ENCODE results near the gene BTG3. TPM values are rescaled to one million over a fixed set of nuclear protein-coding genes. Genes with fewer than 3 reads are reported as not detected.

Gene BTG3, protein sequence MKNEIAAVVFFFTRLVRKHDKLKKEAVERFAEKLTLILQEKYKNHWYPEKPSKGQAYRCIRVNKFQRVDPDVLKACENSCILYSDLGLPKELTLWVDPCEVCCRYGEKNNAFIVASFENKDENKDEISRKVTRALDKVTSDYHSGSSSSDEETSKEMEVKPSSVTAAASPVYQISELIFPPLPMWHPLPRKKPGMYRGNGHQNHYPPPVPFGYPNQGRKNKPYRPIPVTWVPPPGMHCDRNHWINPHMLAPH
- polyA plus RNA-seq, result 6.2 TPM

DNA sequence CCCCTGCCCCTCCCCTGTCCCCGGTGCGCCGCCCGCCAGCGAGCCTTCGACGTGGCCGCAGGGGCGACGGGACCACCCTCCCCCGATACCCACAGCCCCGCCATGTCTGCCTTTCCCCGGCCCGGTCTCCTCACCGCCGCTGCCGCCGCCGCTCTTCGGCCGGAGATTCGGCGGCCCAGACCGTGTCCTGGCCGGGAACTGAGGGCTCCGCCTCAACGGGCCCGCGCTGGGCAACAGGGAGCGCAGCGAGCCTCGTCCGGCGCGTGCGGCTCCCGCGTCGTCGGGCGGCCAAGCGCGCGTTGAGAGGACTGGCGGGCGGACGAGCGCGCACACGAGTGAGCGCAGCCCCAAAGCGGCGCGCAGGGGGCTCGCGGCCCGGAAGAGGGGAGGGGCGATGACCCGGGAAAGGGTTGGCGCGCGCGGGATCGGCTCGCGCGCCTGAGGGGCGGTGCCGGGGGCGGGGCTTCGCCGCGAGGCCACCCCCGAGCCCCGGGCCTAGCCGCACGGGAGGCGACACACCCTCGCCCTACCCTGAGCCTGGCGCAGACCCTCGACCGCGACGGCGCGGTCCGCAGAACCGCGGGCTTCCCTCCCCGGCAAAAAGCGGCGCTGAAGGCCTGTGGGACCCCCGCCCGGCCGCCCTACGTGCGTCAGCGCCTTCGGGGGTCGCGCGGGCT lies at the start of gene BTG3:
TSS of gene BTG3 (minus strand) at position 337 of the 677 bp plus-strand sequence. CDS start 3,757 bp downstream, outside the sequence.
- Mint-ChIP-seq H3K27me3 (no peaks in the 10 kb centered on the region), H3K4me3 (peak within 1 kb of the TSS; percentile 91 to 94 (median 92)), H3K4me1 (peaks cover 12 to 18% (median 13%) of the 10 kb centered on the region in 3 donors)

DNA sequence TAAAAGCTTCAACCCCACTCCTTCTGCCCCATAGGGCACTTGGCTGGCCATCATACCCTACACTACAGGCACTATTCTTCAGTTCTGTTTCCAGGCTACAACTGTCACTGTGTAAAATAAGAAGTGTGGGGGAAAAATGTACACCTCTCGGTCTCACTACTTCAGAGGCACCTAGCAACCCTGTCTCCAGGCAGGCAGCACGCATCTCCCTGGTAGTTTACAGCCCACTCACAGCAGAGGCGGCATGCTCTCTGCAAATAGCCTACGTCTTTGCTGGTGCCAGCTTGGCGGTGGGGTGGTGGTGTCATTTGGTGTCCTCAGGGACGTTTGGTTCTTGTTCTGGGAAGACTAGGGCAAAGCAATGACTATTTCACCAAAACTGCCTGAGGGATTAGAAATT lies 48.2 kb upstream of the BTG3 start:
- Mint-ChIP-seq H3K27me3 (peaks cover 7% of the 10 kb centered on the region), H3K9me3 (no peaks in the 10 kb centered on the region), H3K4me1 (no peaks in the 10 kb centered on the region), H3K27ac (peak overlapping the region in 1 of 3 donors; percentile 32), H3K4me3 (no peak overlapping the region), H3K36me3 (peaks cover 1% of the 10 kb centered on the region)

More for the DNA sequence above, at the start of gene BTG3:
- Mint-ChIP-seq H3K27ac (peak within 1 kb of the TSS; percentile 86 to 94 (median 87)), H3K9me3 (no peaks in the 10 kb centered on the region), H3K36me3 (no peaks in the 10 kb centered on the region)

DNA sequence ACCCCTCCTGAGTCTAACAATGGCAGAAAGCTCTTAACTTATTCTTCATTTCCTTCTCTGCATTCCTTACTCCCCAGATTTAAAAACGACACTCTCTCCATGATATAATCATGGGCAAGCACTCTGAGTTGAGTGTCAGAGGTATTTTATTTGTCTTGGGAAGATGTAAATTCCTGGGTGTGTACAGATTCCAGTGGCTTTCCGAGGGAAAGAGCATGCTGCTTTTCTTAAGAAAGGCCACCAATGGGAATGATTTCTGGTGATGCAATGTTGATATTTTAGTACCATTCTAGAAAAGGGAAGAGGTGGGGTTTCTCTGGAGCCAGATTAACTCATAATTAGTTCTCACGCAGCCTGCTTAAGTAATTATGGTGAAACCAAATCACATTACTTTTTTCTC lies 47.8 kb upstream of the BTG3 start:
- Mint-ChIP-seq H3K27me3 (peaks cover 7% of the 10 kb centered on the region), H3K9me3 (no peaks in the 10 kb centered on the region), H3K36me3 (peaks cover 1% of the 10 kb centered on the region), H3K4me1 (no peaks in the 10 kb centered on the region), H3K4me3 (no peak overlapping the region), H3K27ac (no peak overlapping the region)

DNA sequence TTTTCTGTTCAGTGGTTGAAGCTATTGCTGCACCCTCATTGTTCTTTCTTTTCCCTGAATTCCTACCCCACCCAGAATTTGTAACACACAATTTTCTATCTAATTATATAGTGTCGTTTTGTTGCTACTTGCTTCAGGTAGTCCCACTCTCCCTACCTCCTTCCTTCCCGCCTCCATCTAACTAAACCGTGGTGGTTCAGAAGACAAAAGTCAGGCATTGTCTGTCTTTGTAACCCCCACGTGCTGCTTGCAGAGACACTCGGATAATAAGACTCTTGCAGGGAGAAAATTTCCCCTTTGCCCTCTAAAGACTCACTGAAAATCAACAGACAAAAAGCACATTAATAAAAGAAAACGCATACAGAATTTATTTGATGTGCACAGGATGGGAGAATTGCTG lies 46.2 kb upstream of the BTG3 start:
- H3K4me1 Mint-ChIP-seq, result no peaks in the 10 kb centered on the region
- H3K9me3 Mint-ChIP-seq, result no peaks in the 10 kb centered on the region
- peaks cover 9% of the 10 kb centered on the region for H3K27me3 Mint-ChIP-seq
- peaks cover 1% of the 10 kb centered on the region for H3K36me3 Mint-ChIP-seq
- no peak overlapping the region for H3K4me3 Mint-ChIP-seq
- no peak overlapping the region for H3K27ac Mint-ChIP-seq

DNA sequence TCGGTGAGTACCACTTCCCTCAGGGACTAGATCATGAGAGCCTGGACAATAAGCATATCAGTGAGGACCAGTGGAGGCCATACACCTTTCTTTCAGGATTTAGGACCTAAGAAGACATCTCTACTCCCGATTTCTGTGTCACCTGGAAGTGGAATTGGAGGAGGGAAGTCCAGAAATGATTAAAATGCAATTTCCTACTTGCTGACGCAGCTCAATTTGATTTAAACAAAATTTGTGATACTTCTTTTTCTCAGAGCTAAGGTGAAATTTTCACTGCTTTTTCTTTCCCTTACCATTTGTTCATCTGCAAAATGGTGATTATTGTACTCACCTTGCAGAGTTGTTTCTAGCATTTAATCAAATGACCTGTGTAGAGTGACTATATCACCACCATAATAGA lies 38.8 kb upstream of the BTG3 start:
- Mint-ChIP-seq H3K4me1 (no peaks in the 10 kb centered on the region), H3K4me3 (no peak overlapping the region)

DNA sequence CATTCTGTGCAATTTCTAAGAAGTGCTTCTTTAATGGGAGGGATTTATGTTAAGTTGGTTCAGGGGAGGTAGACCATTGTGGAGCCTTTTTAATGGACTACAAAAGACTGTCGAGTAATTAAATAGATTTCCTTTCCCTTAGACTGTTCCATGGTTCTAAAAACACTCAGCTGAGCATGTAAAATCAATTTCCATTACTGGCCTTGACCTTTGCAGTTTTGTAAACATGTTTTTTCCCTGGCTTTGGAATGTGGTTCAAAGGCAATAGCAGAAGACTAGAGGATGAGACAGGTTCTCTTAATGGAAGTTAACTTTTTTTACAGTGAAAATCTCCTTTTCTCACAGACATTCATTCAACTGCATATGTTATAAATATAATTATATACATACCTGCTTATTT lies 37.6 kb upstream of the BTG3 start:
- Mint-ChIP-seq H3K4me1 (no peaks in the 10 kb centered on the region), H3K36me3 (no peaks in the 10 kb centered on the region), H3K27me3 (peaks cover 6% of the 10 kb centered on the region), H3K9me3 (peaks cover 0 to 4% (median 0%) of the 10 kb centered on the region in 3 donors), H3K27ac (no peak overlapping the region), H3K4me3 (no peak overlapping the region)

More for the DNA sequence above, 38.8 kb upstream of the BTG3 start:
- H3K27ac Mint-ChIP-seq, result no peak overlapping the region
- peaks cover 0 to 4% (median 0%) of the 10 kb centered on the region in 3 donors for H3K9me3 Mint-ChIP-seq
- no peaks in the 10 kb centered on the region for H3K36me3 Mint-ChIP-seq
- H3K27me3 Mint-ChIP-seq, result peaks cover 6% of the 10 kb centered on the region

DNA sequence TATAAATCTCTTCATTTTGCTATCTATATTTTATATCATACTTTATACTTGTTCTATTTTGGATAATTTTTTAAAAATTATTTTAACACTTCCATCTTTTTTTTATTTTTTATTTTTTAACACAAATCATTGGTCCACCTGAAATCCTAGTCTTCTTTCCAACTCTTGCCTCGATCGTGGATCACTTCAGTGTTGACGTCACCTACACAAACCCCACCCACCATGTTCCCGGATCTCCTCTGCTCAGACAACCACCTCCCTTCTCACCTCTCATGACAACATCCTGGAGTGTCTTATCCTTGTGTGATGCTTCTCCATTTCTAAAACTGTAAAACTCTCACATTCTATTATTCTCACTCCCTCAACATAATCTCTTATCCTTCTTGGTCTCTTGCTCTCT lies 34.1 kb upstream of the BTG3 start:
- H3K4me1 Mint-ChIP-seq, result no peaks in the 10 kb centered on the region
- H3K4me3 Mint-ChIP-seq, result no peak overlapping the region
- H3K27me3 Mint-ChIP-seq, result peaks cover 5% of the 10 kb centered on the region
- H3K36me3 Mint-ChIP-seq, result no peaks in the 10 kb centered on the region
- H3K9me3 Mint-ChIP-seq, result peaks cover 0 to 4% (median 0%) of the 10 kb centered on the region in 3 donors
- H3K27ac Mint-ChIP-seq, result no peak overlapping the region

DNA sequence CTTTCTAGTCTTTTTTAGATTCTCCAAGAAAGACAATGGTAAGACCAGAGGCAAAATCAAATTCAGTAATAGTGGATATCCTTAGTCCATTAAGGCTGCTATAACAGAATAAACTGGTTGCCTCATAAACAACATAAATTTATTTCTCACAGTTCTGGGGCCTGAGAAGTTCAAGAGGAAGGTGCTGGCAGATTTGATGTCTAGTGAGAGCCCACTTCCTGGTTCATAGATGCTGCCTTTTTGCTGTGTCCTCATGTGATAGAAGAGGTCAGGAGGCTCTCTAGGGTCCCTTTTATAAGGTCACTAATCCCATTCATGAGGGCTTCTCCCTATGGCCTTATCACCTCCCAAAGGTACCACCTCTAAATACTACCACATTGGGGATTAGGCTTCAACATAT lies 31.5 kb upstream of the BTG3 start:
- Mint-ChIP-seq H3K4me1 (no peaks in the 10 kb centered on the region), H3K27me3 (peaks cover 2% of the 10 kb centered on the region), H3K36me3 (no peaks in the 10 kb centered on the region), H3K4me3 (no peak overlapping the region), H3K9me3 (peaks cover 0 to 8% (median 7%) of the 10 kb centered on the region in 3 donors), H3K27ac (no peak overlapping the region)

DNA sequence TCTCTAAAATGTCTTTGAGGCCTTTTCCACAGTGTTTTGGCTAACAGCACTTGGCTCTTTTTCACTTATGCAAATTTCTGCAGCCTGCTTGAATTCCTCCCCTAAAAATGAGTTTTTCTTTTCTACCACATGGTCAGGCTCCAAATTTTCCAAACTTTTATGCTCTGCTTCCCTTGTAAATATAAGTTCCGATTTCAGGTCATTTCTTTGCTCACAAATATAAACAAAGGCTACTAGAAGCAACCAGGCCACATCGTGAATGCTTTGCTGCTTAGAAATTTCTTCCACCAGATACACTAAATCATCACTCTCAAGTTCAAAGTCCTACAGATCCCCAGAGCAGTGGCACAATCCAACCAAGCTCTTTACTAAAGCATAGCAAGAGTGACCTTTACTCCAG lies 28.1 kb upstream of the BTG3 start:
- no peak overlapping the region for H3K4me3 Mint-ChIP-seq
- H3K27me3 Mint-ChIP-seq, result no peaks in the 10 kb centered on the region
- H3K36me3 Mint-ChIP-seq, result no peaks in the 10 kb centered on the region
- H3K9me3 Mint-ChIP-seq, result peaks cover 0 to 7% (median 4%) of the 10 kb centered on the region in 3 donors
- no peaks in the 10 kb centered on the region for H3K4me1 Mint-ChIP-seq
- H3K27ac Mint-ChIP-seq, result no peak overlapping the region

DNA sequence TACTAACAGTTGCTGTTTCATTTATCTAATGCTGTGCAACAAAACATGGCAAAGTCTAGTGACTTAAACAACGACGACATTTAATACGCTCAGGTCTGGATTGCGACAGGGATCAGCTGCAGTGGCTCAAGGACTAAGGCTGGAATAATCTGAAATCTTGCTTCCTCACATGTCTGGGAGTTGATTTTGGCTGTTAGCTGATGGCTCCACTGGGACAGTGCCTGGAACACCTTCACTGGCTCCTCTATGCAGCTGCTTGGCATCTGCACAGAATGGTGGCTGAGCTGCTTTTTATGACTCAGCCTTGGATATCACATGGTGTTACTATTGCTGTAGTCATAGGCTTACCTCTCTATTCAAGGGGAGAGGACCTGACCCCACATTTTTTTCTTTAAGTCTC lies 24.0 kb upstream of the BTG3 start:
- H3K4me3 Mint-ChIP-seq, result peak overlapping the region in 1 of 4 donors; percentile 65
- H3K27me3 Mint-ChIP-seq, result no peaks in the 10 kb centered on the region
- H3K4me1 Mint-ChIP-seq, result no peaks in the 10 kb centered on the region
- no peaks in the 10 kb centered on the region for H3K36me3 Mint-ChIP-seq
- H3K9me3 Mint-ChIP-seq, result peaks cover 0 to 7% (median 4%) of the 10 kb centered on the region in 3 donors
- H3K27ac Mint-ChIP-seq, result no peak overlapping the region

DNA sequence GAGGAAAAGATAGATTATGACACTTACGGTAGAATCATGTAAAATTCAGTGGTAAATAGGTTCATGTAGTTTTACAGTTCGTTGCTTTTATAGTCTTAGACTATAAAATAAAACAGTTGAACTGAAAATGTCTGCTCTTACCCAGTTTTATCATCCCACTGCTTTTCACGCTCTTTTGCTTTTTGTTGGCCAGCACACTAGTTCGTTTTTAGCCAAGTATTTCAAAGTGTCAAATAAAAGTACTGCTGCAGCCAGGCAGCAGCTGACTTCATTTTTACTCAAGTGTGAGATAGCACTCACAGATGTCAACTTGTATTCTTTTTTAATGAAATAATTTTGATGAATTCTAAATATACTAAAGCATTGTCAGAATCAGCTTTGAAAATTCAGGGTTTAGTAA lies 18.5 kb upstream of the BTG3 start:
- peaks cover 2% of the 10 kb centered on the region for H3K27me3 Mint-ChIP-seq
- no peaks in the 10 kb centered on the region for H3K9me3 Mint-ChIP-seq
- H3K27ac Mint-ChIP-seq, result no peak overlapping the region
- no peak overlapping the region for H3K4me3 Mint-ChIP-seq
- H3K36me3 Mint-ChIP-seq, result no peaks in the 10 kb centered on the region
- peaks cover 0 to 2% (median 2%) of the 10 kb centered on the region in 3 donors for H3K4me1 Mint-ChIP-seq

DNA sequence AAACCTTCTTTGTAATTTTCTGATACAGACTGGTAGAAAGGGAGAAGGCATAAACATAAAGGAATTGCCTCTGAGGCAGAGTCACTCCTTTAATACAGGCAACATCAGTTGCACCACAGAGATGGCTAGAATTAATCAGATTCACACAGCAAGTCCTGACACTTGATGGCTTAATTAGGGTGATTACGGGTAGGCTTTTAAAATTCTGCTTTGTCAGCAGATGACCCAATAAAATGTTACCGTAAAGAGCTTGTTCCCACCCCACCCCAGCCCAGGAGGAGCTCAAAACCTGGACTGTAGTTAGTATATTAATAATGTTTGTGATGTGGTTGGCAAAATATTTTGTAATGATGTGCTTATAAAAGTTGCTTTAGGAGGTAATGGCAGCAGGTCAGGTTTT lies 9.3 kb upstream of the BTG3 start:
- peaks cover 7% of the 10 kb centered on the region for H3K27me3 Mint-ChIP-seq

DNA sequence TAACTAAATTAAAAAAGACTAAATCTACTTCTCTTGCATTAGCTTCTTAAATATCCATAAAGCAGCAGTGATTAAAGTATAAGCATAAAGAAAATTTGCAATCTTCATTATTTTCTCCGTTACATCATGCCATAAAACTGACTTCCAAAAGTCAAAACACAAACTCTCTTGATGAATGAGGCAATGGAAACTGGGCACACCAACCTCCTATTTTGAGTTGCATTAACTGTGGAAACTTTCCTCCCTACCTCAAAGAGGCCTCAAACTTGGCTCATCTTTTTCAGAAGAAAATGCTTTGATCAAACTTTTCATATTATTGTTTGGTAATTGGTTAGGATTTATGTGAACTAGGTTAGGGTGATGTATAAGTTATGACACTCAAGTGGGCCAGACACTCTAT lies 4.1 kb upstream of the BTG3 start:
- H3K36me3 Mint-ChIP-seq, result no peaks in the 10 kb centered on the region
- no peaks in the 10 kb centered on the region for H3K9me3 Mint-ChIP-seq
- peaks cover 0 to 3% (median 0%) of the 10 kb centered on the region in 3 donors for H3K4me1 Mint-ChIP-seq
- no peak overlapping the region for H3K4me3 Mint-ChIP-seq
- no peak overlapping the region for H3K27ac Mint-ChIP-seq
- no peaks in the 10 kb centered on the region for H3K27me3 Mint-ChIP-seq

More for the DNA sequence above, 9.3 kb upstream of the BTG3 start:
- H3K4me3 Mint-ChIP-seq, result no peak overlapping the region
- H3K4me1 Mint-ChIP-seq, result peaks cover 0 to 1% (median 0%) of the 10 kb centered on the region in 3 donors
- H3K27ac Mint-ChIP-seq, result no peak overlapping the region
- H3K36me3 Mint-ChIP-seq, result no peaks in the 10 kb centered on the region
- no peaks in the 10 kb centered on the region for H3K9me3 Mint-ChIP-seq

DNA sequence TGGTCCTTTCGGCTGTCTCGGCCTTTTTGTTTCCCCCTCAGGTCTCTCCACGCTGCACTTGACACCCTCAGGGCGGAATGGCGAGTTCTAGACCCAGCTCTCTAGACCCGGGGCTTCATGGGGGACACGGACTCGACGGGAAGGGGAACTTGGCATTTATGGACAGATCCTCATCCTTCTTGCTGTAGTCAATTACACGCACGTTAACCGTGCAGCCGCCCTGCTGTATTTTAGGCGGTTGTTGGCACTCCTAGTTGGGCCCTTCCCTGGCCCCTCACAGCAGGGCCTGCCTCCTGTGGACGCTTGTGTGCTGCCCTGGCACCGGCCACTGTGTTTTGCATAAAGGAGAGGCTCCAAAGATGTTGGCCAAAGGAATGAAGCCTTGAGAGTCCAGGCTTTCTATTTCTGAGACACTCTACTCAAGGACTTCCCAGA lies 558 bp upstream of the BTG3 start:
- Mint-ChIP-seq H3K27me3 (no peaks in the 10 kb centered on the region), H3K36me3 (no peaks in the 10 kb centered on the region), H3K27ac (peak overlapping the region in 2 of 3 donors; percentile 87 to 94), H3K9me3 (no peaks in the 10 kb centered on the region), H3K4me1 (peaks cover 12 to 18% (median 13%) of the 10 kb centered on the region in 3 donors), H3K4me3 (peak overlapping the region; percentile 84 to 93 (median 92))

DNA sequence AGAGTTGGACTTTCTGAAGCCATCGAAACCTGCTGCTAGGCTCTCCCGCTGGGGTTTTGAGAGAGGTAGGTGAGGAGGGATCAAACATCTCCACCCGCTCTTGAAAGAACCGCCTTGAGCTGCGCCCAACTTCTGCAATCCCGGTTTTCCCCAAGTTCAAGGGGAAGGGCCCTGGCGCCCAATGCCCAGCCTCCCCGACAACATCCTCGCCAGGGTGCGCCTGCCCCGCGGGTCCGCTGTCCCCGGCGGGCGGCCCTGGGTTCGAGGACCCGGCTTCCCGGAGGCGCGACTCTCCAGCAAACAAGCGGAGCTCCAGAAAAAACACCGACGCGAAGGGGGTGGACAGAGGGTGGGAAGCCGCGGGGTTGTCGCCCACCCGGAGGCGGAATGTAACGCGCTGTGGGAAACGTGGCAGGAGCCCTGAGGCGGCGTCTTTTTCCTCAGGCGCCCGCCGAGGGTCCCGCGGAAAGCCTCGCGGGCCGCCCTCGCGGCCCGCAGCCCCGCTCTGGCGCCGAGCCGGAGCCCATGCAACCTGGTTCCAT lies 607 bp downstream of the BTG3 start:
- Mint-ChIP-seq H3K27me3 (no peaks in the 10 kb centered on the region), H3K9me3 (no peaks in the 10 kb centered on the region), H3K4me3 (peak overlapping the region; percentile 91 to 94 (median 92)), H3K27ac (peak overlapping the region in 2 of 3 donors; percentile 73 to 86), H3K36me3 (no peaks in the 10 kb centered on the region), H3K4me1 (peaks cover 12 to 18% (median 13%) of the 10 kb centered on the region in 3 donors)

Data from IgD-negative memory B cell (primary cell).